HFF-Myc (cell line): ENCODE data around the gene GJD3.
A peak's percentile ranks its signal among the peaks of the same experiment; 100 is the strongest.

Experiments used
- DNase-seq: peaks from one replicate; pipeline ENCODE4 v3.0.0-alpha.2; 2011; ENCODE audit warnings: low read depth; ENCODE audit errors: extremely low read depth
- H3K4me3 ChIP-seq: replicated peaks from 2 replicates; pipeline ENCODE4 v1.5.1; 2011; ENCODE audit warnings: low read depth, mild to moderate bottlenecking, control low read depth, low read length
- TF ChIP-seq, protein P1 (sequence below): IDR thresholded peaks from 2 replicates; pipeline ENCODE4 v1.5.1; 2012; ENCODE audit warnings: mild to moderate bottlenecking, low read depth, low read length, control low read depth; ENCODE audit errors: missing control alignments

Gene GJD3

DNA sequence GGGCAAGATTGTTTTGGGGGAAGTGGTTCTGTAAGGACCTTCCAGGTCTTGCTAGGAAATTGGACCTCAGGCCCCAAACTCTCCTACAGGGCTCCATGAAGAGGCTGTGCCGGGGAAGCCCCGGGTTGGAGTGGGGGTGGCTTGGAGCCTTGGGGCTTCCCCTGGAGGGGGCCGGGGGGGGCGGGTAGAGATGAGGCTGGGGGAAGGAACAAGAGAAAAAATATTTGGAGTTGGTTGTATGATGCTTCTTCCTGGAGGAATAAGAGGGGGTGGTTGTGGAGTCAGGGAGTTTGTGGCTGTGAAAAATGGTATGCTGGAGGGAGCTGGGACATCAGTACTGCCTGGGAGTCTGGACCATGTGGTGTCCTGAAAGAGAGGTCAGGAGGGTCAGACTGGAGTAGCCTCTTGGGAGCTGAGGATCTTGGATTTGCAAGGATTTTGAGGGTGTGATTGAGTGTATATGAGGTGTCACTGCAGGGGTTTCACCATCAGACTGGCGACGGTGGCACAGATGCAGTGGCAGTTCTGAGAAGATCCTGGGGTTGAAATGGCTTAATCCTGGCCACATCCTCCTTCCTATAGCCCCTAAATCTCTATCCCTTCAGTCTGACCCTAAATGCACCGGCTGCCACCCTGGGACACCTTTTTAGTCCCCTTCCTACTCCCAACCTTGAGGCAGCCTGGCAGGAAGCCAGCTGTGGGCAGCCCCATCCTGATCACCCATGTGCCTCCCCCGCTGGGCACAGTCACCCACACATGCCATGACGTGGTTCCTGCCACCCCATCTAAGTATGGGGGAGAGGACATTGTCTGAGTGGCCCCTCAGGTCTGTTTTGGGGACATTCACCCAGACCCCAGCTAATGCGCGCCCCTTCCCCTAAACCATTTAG, 44.6 kb downstream of the GJD3 start:
- TF ChIP-seq, protein P1, sequence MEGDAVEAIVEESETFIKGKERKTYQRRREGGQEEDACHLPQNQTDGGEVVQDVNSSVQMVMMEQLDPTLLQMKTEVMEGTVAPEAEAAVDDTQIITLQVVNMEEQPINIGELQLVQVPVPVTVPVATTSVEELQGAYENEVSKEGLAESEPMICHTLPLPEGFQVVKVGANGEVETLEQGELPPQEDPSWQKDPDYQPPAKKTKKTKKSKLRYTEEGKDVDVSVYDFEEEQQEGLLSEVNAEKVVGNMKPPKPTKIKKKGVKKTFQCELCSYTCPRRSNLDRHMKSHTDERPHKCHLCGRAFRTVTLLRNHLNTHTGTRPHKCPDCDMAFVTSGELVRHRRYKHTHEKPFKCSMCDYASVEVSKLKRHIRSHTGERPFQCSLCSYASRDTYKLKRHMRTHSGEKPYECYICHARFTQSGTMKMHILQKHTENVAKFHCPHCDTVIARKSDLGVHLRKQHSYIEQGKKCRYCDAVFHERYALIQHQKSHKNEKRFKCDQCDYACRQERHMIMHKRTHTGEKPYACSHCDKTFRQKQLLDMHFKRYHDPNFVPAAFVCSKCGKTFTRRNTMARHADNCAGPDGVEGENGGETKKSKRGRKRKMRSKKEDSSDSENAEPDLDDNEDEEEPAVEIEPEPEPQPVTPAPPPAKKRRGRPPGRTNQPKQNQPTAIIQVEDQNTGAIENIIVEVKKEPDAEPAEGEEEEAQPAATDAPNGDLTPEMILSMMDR = no peak
- no peak for DNase-seq
- H3K4me3 ChIP-seq = peak overlapping the region; percentile 97

DNA sequence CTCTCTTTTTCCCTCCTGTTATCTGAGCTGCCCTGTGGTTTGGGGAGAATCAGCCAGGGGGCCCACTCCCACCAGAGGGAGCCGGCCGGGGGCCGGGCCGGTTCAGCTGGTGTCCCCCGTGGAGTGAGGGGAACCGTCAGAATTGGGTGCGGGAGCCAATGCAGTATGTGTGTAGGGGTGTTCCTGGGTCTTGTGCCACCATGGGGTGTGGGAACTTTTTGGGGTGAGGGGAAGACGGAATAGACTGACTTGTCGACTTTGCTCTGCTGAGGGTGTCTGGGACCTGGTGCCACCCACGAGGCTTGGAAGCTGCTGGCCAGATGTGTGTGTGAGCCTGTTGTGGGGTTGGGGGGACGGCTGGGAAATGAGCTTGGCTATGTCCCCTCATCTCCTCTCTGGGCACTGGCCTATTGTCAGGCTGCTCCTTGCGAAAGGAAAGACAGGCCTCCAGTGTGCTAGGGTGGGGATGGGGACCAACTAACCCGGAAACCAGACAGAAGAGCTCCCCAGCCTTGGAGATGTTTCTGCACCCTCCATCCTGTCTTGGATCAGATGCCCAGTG, 45.6 kb downstream of the GJD3 start:
- DNase-seq = no peak

DNA sequence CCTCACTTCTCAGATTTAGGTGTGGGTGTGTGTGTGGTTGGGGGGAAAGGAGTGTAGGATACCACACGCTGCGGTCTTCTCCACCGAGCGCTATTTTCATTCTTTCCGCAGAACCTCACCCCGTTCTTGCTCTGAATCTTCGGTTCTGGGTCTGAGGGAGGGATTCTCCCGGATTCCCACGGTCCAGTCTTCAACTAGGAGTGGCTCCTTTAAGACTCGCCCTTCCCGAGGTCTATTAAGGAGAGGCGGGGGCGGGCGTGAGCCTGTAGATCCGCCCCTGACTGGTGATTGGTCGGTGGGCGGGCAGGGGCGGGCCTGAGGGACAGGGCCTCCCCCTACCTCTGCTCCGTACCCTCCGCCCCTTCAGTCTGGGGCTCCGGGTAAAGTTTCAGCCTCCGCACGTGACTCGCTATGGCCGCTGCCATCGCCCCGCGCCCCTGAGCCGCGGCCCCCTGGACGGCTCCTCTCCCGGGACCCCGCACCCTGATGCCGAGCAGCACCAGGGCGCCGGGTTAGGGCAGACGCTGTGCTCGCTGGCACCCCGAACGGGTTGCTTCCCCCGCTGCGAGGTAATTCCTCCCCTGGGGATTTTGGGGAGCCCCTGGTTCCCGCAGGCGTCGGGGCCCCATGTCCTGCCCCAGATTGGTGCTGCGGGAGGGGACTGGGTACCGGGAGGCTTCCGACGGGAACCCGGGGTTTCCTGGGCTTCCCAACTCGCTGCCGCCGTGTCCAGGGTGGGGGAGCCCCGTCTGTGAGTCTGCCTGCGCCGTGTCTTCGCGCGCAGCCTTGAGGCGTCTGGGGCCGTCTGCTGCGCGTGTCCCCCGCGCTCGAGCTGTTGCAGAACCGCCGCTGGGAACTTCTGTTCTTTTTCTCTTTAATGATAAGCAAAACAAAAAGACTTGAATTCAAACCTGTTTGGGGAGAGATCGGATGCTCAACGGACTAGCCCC, 46.4 kb downstream of the GJD3 start:
- TF ChIP-seq, protein P1 = no peak
- peak overlapping the region; percentile 97 for H3K4me3 ChIP-seq
- peak; percentile 78 for DNase-seq

More for the DNA sequence above, 45.6 kb downstream of the GJD3 start:
- TF ChIP-seq, protein P1 = peak; percentile 21
- H3K4me3 ChIP-seq = peak overlapping the region; percentile 97

DNA sequence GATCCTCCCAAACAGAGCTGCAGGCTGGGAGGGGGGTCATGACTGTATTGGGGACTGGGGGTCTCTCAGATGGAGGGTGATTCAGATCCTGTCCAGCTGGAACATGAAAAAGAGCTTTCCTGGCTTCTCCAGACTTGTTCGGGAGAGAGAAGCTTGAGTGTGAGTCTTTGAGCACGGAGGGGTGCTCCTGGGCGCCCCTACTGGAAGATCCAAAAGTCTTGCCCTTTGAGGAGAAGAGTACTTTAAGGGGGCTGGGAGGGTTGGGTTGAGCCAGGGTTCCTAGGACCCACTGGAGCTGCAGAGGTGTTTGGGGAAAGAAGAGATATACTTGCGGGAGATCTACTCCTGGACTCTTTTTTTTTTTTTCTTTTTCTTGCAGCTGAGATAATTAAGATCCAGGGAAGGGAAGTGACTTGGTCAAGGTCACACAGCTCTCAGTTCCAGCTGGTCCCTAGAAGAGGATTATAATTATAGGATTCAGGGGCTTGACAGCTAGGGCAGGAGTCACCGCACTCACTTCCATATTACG, 47.1 kb downstream of the GJD3 start:
- H3K4me3 ChIP-seq = peak overlapping the region; percentile 97
- DNase-seq = no peak
- TF ChIP-seq, protein P1 = peak; percentile 72

DNA sequence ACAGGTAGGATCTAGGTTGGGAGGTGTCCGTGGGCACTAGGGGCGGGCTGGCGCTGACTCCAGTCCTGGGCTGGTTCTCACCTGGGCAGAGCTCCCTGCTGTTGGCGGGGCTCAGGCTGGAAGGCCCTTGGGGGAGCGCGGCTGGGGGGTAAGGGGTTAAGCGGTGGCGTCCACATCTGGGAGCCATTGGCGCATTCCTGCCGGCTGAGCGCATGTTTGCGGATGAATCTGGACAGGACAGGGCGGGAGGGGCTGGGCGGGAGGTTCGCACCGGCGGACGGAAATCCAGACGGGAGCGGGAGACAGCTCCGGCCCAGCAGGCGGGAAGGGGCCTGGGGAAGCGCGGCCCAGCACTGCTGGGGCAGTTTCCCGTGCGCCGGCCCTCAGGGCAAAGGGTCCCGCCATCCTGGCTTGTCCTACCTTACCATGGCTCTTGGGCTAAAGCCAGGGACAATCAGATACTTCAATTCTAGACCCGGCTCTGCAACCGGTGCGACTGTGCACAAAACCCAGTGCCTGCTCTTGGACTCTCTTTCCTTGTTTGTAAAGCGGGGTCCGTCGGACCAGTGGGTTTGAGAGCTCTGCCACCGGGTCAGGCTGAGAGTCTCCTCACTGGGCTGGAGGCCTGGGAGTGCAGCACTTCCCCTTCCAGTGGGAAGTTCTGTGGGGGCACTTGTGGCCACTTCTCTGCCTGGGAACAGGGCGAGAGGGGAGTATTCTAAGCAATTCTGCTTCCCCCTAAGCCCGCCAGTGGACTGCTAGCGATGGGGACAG, 47.8 kb downstream of the GJD3 start:
- H3K4me3 ChIP-seq = peak overlapping the region; percentile 97
- DNase-seq = no peak
- TF ChIP-seq, protein P1 = no peak
